KMS-11 (cell line): ENCODE results near the gene TMEM59L.

Experiments used
- H2AFZ ChIP-seq: fragments of 200-600 bp; sonication (generic); 2 replicates; pipeline ENCODE4 v1.6.1; 2016; ENCODE audit warnings: antibody characterized with exemption, mixed run types, low read depth
- H3K27ac ChIP-seq: fragments of 200-600 bp; sonication (generic); 2 replicates; pipeline ENCODE4 v1.6.1; 2016; ENCODE audit warnings: mild to moderate bottlenecking, mixed run types
- H3K27me3 ChIP-seq: fragments of 200-600 bp; sonication (generic); 2 replicates; pipeline ENCODE4 v1.6.1; 2017; ENCODE audit warnings: mild to moderate bottlenecking, low read depth, mixed run types, moderate library complexity; ENCODE audit not compliant: insufficient read depth
- H3K36me3 ChIP-seq: fragments of 200-600 bp; sonication (generic); 2 replicates; pipeline ENCODE4 v1.6.1; 2017; ENCODE audit warnings: mild to moderate bottlenecking, mixed run types; ENCODE audit not compliant: insufficient read depth
- H3K4me1 ChIP-seq: fragments of 200-600 bp; sonication (generic); 2 replicates; pipeline ENCODE4 v1.6.1; 2016; ENCODE audit warnings: mild to moderate bottlenecking, low read depth, mixed run types; ENCODE audit not compliant: poor library complexity, severe bottlenecking
- H3K4me2 ChIP-seq: fragments of 200-600 bp; sonication (generic); 2 replicates; pipeline ENCODE4 v1.7.0; 2016; ENCODE audit warnings: mild to moderate bottlenecking, mixed run types
- H3K4me3 ChIP-seq: fragments of 200-600 bp; sonication (generic); IDR thresholded peaks from 2 replicates; pipeline ENCODE4 v1.6.1; 2017; ENCODE audit warnings: low read depth, low read length, mixed read lengths; ENCODE audit not compliant: insufficient read depth
- H3K79me2 ChIP-seq: fragments of 200-600 bp; sonication (generic); 2 replicates; pipeline ENCODE4 v1.6.1; 2016; ENCODE audit warnings: low read depth, mixed run types; ENCODE audit not compliant: insufficient read depth
- H3K9ac ChIP-seq: fragments of 200-600 bp; sonication (generic); 2 replicates; pipeline ENCODE4 v1.6.1; 2016; ENCODE audit warnings: mild to moderate bottlenecking, mixed run types
- H4K20me1 ChIP-seq: fragments of 200-600 bp; sonication (generic); 2 replicates; pipeline ENCODE4 v1.6.1; 2016; ENCODE audit warnings: mild to moderate bottlenecking, mixed run types; ENCODE audit not compliant: insufficient read depth
- CTCF ChIP-seq: fragments of 200-600 bp; sonication (generic); conservative IDR thresholded peaks from 2 replicates; pipeline ENCODE4 v1.6.1; 2017; ENCODE audit warnings: low read depth, mild to moderate bottlenecking, antibody characterized with exemption, low read length, moderate library complexity, mixed read lengths

TMEM59L gene

DNA sequence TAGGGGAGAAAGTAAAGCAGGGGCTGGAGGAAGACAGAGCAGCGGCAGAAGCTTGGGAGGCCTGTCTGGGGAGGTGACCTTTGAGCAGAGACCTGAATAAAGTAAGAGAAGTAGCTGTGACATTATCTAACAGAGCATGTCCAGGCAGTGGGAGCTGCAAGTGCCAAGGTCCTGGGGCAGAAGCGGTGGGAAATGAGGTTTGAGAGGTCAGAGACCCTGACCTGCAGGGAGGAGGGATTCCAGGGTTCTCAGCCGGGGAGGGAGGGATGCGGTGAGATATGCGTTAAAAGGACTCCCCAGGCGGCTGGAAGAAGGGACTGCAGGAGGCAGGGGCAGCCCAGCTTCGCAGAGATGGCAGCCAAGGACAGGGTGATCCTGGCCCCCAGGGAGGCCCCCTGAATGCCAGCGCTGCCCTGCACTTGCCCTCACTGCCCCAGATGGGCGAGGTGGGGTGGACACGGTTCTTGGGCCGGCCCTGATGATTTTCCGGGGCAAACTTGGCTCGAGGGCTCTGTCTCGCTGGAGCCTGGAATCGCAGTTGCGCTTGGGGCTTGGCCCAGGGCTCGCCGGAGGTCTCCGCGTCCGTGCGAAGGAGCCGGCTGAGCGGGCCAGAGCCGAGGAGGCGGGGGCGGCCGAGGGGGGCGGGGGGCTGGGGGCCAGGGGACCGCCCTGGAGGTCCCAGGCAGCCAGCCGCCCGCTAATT is 9.3 kb upstream of the TMEM59L start:
- Histone ChIP-seq H3K9ac (no peak overlapping the region), H3K4me3 (no peak overlapping the region), H3K4me1 (no peaks in the 10 kb centered on the region), H3K79me2 (no peaks in the 10 kb centered on the region), H3K27ac (no peak overlapping the region), H2AFZ (no peak overlapping the region), H4K20me1 (no peaks in the 10 kb centered on the region), H3K36me3 (no peaks in the 10 kb centered on the region), H3K27me3 (peaks cover 78% of the 10 kb centered on the region), H3K4me2 (no peak overlapping the region)
- TF ChIP-seq CTCF: no peak; the same call in 1 of the 2 replicates

DNA sequence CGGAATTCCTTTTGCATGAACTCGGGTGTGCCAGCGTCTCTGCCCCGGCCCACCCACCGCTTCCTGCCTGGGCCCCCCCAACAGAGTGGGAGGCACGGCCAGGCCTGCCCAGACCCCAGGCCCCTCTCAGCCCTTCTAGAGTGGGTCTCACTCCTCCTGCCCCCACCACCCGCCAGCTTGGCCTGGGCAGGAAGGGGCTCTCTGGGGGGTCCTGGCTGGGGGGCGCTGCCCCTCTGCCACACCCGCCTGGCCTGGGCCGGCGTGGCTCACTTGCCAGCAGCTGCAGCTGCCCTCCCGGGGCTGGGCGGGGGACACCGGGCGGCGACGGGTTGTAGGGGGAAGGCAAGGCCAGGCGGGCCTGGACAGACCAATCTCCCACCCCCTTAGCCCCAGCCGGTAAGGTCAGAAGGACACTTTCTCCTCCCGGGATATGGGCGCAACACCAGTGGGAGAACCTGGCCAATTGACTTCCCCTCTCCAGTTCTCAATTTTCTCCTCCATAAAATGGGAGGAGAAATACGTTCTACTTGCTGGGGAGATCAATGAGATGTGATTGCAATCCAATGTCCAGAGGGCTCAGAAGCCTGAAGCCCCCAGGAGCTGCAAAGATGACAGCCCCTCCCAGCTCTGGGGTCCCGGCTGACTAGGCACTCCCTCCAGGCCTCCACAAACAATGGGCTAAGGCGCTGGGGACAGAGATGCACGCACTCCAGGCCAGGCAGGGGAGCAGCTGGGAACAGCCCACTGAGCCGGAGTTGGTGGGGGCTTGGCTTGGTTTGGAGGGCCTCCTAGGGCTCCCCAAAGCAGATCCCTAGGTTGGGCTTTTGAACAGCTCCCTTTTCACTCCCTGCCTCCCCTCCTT is 8.5 kb upstream of the TMEM59L start:
- Histone ChIP-seq H3K9ac (no peak overlapping the region), H3K79me2 (no peaks in the 10 kb centered on the region), H3K36me3 (no peaks in the 10 kb centered on the region), H3K27me3 (peaks cover 84% of the 10 kb centered on the region), H3K4me1 (no peaks in the 10 kb centered on the region), H3K4me2 (no peak overlapping the region), H3K27ac (no peak overlapping the region), H4K20me1 (no peaks in the 10 kb centered on the region), H2AFZ (no peak overlapping the region), H3K4me3 (no peak overlapping the region)
- no peak for TF ChIP-seq CTCF

DNA sequence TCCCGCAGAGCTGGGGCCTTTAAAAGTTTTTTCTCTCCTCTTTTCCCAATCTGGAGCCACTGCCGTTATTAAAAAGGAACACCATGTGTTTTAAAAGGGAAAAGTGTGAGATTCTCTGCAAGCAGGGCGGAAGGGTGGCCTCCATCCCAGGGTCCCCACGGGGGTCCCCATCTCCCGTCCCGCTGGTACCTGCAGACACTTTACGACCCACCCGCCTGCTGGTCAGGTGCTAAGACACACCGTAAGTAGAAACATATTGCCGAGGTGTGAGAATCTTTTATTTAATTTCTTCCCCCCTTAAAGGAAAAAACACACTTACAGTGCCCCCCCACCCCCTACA is 7.9 kb upstream of the TMEM59L start:
- H3K27me3 ChIP-seq: peaks cover 85% of the 10 kb centered on the region
- no peaks in the 10 kb centered on the region for H3K4me1 ChIP-seq
- no peaks in the 10 kb centered on the region for H4K20me1 ChIP-seq
- no peaks in the 10 kb centered on the region for H3K36me3 ChIP-seq
- no peak overlapping the region for H3K4me2 ChIP-seq
- H3K27ac ChIP-seq: no peak overlapping the region
- no peak for TF ChIP-seq CTCF
- no peak overlapping the region for H3K4me3 ChIP-seq
- H2AFZ ChIP-seq: no peak overlapping the region
- H3K9ac ChIP-seq: no peak overlapping the region
- H3K79me2 ChIP-seq: no peaks in the 10 kb centered on the region

DNA sequence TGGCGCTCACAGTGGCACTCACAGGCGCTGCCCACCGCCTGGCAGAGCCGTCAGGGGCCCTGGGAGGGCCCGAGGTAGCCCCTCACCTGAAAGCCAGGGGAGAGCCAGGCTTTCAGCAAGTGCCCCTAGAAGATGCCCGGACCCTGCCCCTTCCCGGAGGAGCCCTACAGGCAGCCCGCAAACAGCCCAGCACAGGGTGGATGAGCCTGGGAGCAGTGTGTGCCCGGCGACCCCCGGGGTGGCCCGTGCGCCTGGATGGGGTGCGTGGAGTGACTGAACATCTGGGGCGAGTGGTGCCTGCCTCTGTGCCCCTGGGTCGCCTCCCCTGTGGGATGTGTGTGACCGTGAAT is 7.5 kb upstream of the TMEM59L start:
- Histone ChIP-seq H3K4me2 (no peak overlapping the region), H3K27me3 (peaks cover 86% of the 10 kb centered on the region), H3K9ac (no peak overlapping the region), H3K4me3 (no peak overlapping the region), H3K27ac (no peak overlapping the region), H3K4me1 (no peaks in the 10 kb centered on the region), H3K36me3 (no peaks in the 10 kb centered on the region), H2AFZ (no peak overlapping the region), H4K20me1 (no peaks in the 10 kb centered on the region), H3K79me2 (no peaks in the 10 kb centered on the region)
- no peak for TF ChIP-seq CTCF
